Activated T-helper 1 cell treated with anti-CD3 and anti-CD28 coated beads, Interleukin-2, amount 50 U/mL, for 16 hours (primary cell): ENCODE results near the gene GP1BB.
A peak's percentile ranks its signal among the peaks of the same experiment; 100 is the strongest.
"Not testable (repeated sequence)": the region's sequence is repeated elsewhere in the genome, so short reads cannot be mapped to it uniquely, and the experiment has no call there.

Experiments
- DNase-seq, 2 donors: peaks; one replicate each; pipeline ENCODE4 v3.0.0-alpha.2; 2020; ENCODE audit warnings: low read depth in 1 of 2, low spot score in 1 of 2

GP1BB gene

DNA sequence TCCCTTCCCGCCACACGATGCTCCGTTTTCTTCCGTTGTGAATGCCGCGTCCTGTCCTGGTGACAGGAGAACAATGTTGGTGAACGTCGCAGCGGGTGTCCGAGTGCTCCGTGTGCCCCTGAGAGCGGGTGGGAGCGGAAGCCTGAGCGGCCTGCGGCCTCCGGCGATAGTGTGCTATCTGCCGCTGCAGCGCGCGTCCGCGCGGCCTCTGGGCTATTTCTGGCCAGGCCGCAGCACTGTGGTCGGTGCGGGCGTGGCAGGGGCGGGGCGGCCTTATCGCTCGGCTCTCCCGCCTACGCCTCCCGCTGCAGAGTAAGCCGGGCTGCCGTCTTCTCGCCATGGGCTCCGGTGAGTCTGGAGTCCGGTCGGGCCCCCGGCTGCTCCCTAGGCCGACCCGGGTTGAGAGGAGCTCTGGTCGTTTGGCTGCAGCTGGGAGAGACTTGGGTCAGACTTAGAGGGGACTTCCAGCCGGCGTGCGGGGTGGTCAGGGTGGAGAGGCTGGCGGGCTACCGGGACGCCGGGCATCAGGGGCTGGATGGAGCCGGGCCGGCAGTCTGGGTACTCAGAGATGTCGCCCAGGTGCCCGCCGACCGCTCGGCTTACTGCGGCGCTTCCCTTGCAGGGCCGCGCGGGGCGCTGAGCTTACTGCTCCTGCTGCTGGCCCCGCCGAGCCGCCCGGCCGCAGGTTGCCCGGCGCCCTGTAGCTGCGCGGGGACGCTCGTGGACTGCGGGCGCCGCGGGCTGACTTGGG lies at the start of gene GP1BB:
TSS of gene GP1BB (plus strand) at position 308 of the 751 bp plus-strand sequence. CDS start at position 339, 31 bp downstream.
- DNase-seq: no peak

DNA sequence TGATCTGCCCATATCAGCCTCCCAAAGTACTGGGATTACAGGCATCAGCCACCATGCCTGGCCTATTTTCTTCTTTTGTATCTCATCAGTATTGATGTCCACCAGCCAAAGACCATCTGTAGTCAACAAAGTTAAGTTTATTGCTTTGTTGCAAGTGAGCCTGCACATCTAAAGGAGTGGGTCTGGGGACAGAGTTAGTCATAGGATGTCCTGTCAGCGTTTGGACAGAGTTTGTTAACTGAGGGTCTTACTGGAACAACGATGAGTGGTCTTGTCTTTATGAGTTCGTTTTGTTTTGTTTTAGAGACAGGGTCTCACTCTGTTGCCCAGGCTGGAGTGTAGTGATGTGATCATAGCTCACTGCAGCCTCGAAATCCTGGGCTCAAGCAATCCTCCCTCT lies 49.7 kb upstream of the GP1BB start:
- no peak for DNase-seq

DNA sequence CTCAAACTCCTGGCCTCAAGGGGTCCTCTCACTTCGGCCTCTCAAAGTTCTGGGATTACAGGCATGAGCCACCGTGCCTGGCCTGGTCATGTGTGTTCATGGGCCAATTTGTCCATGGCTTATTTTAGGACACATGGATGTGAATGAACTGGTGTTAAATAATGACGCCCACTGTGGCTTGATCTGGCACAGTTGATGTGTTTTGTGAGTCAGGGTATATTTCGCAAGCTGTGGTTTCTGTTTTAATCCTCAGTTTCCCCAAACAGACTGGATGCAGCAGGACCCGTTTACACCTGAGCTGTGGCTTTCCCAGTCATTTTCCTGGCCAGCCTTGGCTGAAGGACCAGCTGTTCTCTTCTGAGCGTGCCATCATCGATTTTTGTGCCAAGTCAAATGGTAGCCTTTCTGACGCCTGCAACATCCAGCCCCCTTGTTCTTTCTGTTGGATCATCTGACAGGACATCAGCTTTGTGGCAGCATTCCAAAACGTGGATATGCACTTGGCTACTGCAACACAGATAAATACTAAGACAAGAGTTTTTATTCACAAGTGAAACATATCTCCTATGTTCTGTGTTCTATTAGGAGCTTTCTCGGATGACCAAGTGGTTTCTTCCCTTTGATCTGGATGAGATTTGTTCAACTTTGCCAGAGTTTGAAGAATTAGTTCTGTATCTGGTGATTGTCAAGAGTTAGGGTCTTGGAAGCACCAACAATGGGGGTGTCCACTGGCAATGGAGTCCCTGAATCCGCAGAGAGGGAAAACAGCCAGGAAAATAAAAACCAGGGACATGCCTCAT lies 49.0 kb upstream of the GP1BB start:
- no peak for DNase-seq

DNA sequence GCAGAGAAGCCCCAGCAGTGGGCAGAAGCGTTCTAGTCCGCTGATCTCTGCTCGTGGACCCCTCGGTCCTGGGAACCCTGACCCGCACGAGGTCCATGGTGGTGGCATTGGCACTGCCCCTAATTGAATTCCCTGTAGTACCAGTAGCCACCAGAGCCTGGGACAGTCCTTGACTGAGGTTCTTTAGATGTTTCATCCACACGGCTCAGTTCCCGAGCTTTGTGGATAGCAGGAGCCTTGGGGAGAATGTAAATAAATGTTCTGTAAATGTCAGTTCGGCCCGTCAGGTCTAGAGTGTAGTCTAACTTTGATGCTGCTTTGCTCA lies 48.4 kb upstream of the GP1BB start:
- DNase-seq: no peak

DNA sequence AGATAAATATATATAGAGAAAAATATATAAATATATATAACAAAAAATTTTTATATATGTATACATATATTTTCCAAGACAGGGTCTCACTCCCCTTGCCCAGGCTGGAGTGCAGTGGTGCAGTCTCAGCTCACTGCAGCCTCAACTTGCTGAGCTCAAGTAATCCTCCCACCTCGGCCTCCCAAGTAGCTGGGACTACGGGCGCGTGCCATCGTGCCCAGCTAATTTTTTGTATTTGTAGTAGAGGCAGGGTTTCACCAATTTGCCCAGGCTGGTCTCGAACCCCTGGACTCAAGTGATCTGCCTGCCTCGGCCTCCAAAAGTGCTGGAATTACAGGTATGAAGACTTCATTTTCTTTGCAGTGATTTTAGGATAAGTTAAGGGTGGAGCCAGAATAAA lies 47.9 kb upstream of the GP1BB start:
- DNase-seq: no peak

DNA sequence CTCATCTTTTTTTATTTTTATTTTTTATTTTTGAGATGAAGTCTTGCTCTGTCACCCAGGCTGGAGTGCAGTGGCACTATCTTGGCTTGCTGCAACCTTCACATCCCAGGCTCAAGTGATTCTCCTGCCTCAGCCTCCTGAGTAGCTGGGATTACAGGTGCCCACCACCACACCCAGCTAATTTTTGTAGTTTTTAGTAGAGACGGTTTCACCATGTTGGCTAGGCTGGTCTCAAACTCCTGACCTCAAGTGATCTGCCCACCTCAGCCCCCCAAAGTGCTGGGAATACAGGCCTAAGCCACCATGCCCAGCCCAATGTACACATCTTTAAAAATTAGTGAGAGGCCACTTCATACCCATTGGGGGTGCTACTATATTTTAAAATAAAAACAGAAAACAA lies 46.9 kb upstream of the GP1BB start:
- DNase-seq: not testable (repeated sequence)

DNA sequence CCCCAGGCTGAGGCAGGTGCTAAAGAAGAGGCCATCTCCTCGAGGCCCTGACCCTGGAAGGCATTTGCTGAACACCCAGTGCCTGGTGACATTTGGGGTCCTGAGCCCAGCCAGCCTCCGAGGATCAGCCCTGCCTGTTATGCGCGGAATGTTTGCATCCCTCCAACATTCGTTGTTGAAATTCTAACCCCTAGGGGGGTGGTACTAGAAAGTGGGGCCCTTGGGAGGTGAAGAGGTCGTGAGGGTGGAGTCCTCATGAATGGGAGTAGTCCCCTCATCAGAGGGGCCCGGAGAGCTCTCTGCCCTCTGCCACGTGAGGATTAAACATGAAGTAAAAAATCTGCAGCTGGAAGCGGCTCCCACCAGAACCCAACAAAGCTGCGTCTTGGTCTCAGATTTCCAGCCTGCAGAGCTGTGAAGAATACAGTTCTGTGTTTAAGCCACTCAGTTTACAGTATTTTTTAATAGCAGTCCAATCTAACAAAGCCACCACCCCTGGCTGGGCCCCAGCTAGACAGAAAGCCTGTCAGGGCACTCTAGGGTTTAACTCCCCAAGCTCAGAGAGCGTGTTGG lies 44.3 kb upstream of the GP1BB start:
- DNase-seq: no peak

DNA sequence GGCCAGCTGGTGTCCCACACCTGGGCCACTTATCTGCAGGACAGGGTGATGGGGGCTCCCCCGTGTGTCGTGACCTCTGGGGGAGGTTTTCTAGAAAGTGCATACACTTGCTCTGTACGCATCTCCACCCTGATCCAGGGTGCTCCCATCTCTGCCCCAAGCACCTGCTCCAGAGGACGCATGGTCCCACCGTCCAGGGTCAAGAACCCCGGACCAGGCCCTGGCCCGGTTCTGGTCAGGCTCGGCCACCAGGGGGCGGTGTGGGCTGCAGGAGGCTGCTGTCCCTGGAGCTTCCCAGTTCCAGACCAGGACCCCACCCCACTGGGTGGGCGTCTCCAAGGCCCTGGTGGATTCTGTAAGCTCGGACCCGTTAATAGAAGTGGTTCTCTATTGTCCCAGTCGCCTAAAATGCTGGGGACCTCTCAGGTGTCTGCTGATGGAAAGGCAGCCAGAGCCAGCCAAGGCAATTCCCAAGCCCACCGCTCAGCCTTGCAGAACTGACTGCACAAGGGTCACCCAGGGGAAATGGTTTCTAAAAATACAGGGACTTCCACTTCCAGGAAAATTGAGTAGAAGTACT lies 43.7 kb upstream of the GP1BB start:
- DNase-seq: peak; percentile 13 to 28

DNA sequence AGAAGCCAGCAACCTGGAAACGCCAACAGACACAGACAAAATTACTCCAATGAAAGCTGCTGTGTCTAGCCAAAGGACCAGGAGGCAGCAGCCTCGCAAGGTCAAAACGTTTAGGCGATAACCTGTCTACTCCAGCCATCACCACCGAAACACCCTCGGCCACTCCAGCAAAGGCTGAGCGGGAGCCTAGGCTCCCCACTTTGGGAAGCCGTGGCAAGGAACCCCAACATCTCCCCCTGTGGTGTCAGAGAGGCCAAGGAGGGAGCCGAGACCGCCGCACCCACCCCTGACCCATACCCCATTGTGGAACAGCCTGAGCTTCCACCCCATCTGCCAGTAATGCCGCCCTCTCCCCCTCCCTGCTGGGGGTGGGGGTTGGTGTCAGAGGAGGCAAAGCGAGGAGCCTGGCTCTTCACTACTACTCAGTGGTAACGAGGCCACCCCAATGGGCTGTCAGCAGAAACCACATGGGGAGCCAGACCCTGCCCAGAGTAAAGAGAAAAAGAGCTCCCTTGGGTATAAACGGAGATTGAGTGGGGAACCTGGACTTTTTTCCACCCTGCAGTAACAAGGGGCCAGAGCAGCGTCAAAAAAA lies 43.0 kb upstream of the GP1BB start:
- DNase-seq: no peak

DNA sequence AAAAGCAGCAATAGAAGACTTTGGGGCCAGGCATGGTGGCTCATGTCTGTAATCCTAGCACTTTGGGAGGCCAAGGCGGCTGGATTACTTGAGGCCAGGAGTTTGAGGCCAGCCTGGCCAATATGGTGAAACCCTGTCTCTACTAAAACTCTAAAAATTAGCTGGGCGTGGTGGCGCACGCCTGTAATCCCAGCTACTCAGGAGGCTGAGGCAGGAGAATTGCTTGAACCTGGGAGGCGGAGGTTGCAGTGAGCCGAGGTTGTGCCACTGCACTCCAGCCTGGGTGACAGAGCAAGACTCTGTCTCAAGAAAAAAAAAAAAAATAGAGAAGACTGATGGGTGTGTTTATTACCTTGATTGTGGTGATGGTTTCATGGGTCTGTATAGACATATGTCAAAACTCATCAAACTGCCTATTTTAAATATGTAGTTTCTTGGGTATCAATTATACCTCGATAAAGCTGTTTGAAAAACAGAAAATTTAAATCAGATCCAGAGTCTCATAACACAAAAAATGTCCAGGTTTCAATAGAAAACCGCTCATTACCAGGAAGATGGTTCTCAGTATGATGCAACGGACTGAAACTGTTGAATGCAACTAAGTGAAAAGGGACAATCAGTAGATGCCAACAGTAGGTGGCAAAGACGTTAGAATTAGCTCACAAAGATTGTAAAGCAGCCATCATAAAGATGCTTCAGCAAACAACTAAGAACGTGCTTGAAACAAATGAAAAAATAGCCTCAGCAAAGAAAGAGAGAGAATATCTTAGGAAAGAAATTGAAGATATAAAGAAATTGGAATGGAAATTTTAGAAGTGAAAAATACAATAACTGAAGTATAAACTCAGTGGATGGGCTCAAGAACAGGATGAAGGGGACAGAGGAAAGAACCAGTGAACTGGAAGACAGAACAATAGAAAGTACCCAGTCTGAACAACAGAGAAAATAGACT lies 42.2 kb upstream of the GP1BB start:
- DNase-seq: no peak

DNA sequence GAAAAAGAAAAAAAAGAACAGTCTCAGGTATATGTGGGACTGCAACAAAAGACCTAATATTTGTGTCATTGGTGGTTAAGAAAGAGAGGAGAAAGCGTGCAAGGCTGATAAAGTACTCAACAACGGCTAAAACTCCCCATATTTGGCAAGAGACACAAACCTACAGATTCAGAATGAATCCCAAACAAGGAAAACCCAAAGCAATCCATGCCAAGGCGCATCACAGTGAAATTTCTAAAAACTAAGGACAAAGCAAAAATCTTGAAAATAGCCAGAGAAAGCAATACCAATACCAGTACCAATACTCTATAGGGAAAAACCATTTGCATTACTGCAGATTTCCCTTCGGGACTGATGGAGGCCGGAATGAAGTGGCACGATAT lies 41.5 kb upstream of the GP1BB start:
- no peak for DNase-seq

DNA sequence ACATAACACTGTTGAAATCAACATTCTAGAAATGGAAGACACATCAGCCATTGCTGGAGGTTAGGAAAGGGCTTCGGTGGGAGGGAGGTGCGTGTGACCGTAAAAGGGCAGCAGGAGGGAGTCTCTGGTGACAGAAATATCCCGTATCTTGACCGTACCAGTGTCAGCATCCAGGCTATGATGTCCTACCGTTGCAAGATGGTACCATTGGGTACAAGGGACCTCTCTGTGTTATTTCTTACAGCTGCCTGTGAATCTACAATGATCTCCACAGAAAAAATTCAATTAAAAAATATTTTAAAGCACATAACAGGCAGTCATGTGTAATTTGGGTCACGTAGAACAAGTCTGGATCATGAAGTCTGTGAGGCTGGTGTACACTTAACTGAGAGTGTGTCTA lies 36.4 kb upstream of the GP1BB start:
- DNase-seq: no peak

DNA sequence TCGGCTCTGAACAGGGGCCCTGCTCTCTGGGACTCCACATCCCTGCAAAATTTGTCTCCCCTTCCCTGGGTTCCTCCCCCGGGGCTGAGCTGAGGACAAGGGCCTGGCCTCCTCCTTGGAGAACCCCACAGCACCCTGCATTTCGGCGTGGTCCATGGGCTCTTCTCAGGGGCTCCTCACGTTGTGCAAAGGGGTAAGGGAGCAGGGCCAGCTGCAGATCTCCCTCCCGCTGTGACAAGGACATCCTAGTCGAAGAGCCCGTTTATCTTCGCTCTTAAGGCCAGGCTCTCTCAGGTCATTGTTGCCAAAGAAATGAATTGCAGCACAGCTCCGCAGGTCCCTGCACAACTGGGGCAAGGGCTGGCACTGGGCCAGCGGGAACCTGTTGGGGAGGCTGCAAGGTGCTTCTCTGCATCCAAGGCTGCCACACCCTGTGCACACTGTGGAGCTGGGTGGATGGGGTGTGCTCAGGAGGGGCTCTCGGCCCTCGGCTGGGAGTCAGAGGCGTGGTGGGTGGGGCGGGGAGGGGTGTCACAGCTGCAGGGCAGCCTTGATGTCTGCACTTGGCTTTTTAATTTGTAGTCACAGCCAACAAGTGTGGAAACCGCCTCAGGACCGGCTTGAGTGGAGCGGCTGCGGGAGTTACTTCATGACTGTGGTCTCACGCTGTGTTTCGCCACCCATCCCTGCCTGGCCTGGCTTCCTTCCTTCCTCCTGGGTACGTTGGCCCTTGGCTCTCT lies 35.6 kb upstream of the GP1BB start:
- no peak for DNase-seq

DNA sequence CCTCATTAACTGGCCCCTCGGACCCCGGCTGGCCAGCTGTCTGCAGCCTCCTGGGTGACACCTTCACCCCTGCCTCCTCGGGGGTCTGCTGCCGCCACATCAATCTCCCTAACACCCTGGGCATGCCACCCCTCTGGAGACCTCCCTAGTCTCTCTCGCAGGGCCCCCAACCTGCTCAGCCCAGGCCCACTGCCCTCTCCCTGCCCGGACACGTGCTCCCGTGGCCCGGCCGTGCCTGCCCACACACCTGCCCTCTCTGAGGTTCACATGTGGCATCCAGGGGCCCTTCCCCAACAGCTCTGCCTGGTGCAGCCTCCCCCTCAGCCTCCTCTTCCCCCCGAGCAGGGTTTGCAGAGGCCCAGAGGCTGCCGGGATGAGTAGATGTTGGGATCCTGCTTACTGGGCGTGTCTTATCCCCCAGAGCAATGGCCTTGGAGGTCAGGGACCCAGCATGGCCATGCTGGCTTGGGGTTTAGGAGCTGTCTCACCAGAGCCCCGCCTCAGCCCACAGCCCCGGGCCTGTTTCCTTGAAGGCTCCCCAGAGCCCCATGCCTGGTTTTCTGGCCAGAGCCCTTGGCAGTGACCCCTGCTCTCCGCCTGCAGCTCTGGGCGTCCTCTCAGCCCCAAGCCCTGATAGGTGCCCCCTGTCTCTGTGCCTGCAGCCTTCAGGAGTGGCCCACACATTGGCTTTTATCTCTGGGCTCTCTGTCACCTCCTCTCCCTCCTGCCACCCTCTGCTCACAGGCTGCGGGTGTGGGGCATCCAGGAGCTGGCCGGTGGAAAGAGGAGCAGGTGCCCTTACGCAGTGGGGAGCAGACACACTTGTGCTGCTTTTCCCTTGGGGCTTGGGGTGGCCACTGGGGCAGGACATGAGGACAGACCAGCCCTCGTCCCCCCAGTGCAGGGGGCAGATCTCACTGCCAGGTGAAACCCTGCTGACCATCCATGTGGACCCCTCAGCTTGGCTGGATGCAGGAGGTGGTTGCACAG lies 34.7 kb upstream of the GP1BB start:
- no peak for DNase-seq

DNA sequence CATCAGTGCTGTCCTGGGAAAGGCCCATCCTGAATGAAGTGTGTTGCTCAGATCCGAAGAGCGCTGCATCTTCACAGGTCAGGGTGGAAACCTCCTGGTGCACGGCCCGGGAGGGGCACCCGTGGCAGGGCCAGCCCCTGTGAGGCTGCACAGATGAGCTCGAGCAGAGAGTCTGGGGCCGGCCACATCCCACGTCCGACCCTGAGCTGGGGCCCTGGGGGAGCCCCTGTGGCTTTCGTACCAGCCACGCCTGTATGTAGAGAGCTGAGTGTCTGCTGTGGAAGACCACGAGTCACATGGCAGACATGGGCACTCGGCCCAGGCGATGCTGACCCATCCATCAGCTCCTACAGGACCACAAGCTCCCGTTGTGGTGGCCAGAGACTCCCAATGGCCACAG lies 33.9 kb upstream of the GP1BB start:
- no peak for DNase-seq

DNA sequence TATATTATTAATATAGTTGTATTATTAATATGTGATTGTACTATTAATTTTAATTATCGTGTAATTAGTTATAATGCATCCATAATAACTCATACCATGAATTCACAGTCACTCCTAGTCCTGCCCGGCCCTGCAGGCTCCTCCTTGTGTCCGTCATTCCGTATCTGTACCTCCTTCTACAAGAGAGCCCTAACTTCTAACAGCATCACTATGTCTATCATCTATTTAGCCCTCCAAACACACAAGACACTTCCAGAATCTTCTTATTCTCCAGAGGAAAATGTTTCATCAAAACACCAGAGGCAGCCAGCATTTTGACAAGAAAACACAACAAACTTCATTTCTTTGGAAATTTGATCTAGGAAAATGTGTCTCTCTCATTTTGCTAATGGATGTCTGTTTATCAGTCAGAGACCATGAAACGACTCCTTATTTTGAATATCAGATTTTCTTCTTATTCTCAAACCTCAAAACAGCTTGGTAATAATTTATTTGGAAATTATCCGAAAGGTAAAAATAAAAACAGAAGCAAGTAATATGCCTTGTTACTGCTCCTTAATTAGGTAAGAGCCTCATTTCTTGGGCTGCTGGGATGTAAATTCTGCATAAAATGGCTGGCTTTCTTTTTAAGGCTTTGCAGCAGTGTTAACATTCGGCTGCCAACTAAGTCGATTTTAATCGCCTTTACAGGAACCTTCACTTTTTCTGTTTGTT lies 32.2 kb upstream of the GP1BB start:
- DNase-seq: no peak

DNA sequence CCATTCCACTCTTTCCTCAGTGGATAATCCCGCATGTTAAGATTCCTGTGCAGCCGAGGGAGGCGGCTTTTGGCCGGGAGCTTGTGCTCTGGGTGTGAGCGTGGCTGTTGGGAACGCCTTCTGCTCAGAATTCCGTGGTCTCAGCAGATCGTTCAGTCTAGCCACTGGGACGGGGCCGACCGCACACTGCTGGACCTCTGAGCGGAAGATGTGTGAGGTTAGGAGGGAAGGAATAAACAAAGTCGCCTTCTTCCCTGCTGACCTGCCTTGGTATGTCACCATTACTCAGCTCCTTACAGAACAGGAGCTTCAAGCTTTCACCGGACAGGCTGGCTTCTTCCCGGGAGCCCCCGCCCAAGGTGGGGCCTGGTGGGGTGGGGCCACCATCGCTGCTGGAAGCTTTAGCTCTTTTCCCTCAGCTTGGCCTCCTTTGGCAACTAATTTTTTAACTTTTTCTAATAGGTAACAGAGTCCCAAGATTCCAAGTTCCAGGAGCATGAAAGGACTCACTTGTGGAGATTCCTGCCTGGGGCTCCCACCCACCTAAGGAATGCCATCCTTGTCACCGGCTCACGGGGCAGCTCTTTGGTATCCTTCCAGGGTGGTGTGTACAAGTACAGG lies 31.5 kb upstream of the GP1BB start:
- no peak for DNase-seq

DNA sequence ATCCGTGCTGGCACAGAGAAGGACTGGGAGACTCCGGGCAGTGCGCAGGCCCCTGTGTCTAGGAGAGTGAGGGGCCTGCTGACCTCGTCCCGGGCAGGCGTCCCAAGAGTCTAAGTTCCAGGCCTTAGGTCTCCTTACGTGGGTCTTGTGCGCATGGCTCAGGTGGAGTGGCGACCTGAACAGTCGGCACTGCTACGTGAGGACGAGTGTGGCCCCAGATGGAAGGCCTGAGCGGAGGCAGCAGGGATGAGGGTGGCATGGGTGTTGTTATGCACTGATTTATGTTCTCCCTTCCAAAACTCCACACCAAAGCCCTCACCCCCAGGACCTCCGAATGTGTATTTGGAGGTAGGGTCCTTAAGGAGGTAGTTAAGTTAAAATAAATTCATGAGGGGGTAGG lies 29.8 kb upstream of the GP1BB start:
- no peak for DNase-seq
